Endodermal cell (in vitro differentiated cells): ENCODE results near the gene NXNL1. TPM values are rescaled to one million over a fixed set of nuclear protein-coding genes. Genes with fewer than 3 reads are reported as not detected.

Experiments used
- DNase-seq: peaks from one replicate; pipeline ENCODE4 v3.0.0-alpha.2; 2017
- H3K27ac ChIP-seq: 2 replicates; pipeline ENCODE4 v1.5.1; 2013; ENCODE audit warnings: mild to moderate bottlenecking, low read depth, low read length, moderate library complexity
- H3K27me3 ChIP-seq: 2 replicates; pipeline ENCODE4 v1.6.1; 2013; ENCODE audit warnings: mild to moderate bottlenecking, low read length, moderate library complexity; ENCODE audit not compliant: insufficient read depth, control insufficient read depth, poor library complexity, severe bottlenecking
- H3K36me3 ChIP-seq: 2 replicates; pipeline ENCODE4 v1.7.0; 2013; ENCODE audit warnings: mild to moderate bottlenecking, low read length, moderate library complexity; ENCODE audit not compliant: control insufficient read depth, insufficient read depth
- H3K4me1 ChIP-seq: one replicate; pipeline ENCODE4 v1.7.0; 2013; ENCODE audit warnings: low read length; ENCODE audit not compliant: control insufficient read depth, insufficient read depth
- H3K4me3 ChIP-seq: 2 replicates; pipeline ENCODE4 v1.5.1; 2013; ENCODE audit warnings: mild to moderate bottlenecking, low read length, moderate library complexity
- H3K9ac ChIP-seq: 2 replicates; pipeline ENCODE4 v1.6.1; 2013; ENCODE audit warnings: mild to moderate bottlenecking, low read length, moderate library complexity; ENCODE audit not compliant: poor library complexity, severe bottlenecking; ENCODE audit errors: extremely low read depth
- H3K9me3 ChIP-seq: 2 replicates; pipeline ENCODE4 v1.6.1; 2013; ENCODE audit warnings: mild to moderate bottlenecking, low read length, moderate library complexity; ENCODE audit not compliant: control insufficient read depth
- H3K27ac Mint-ChIP-seq: 2 replicates; pipeline ENCODE4 v1.8.0; 2020; ENCODE audit warnings: mixed read lengths
- H3K27me3 Mint-ChIP-seq: 2 replicates; pipeline ENCODE4 v1.8.0; 2021; ENCODE audit warnings: mild to moderate bottlenecking, mixed read lengths; ENCODE audit not compliant: insufficient read depth
- H3K36me3 Mint-ChIP-seq: 2 replicates; pipeline ENCODE4 v1.8.0; 2020; ENCODE audit warnings: low read depth, mixed read lengths
- H3K4me1 Mint-ChIP-seq: 2 replicates; pipeline ENCODE4 v1.8.0; 2020; ENCODE audit warnings: mixed read lengths
- H3K4me3 Mint-ChIP-seq: 2 replicates; pipeline ENCODE4 v1.8.0; 2020; ENCODE audit warnings: mild to moderate bottlenecking, moderate library complexity, mixed read lengths
- H3K9me3 Mint-ChIP-seq: 2 replicates; pipeline ENCODE4 v1.8.0; 2020; ENCODE audit warnings: mild to moderate bottlenecking, mixed read lengths
- WGBS, 2 experiments: methylation state at CpG; one replicate each; pipeline versions ENCODE4 v1.1.5 to v1.1.7; 2013; ENCODE audit warnings: missing lambda C conversion rate in 2 of 2, mixed read lengths in 1 of 2; ENCODE audit not compliant: insufficient coverage in 1 of 2, insufficient read length in 1 of 2; 5-methylcytosine and 5-hydroxymethylcytosine counted together
- total RNA-seq, 2 donors: library from RNA; stranded (reverse); fragmentation: NEBNext Ultra II Directional in 1 of 2; extraction: Animal tissue kit (Norgen Biotek cat#: 25700) in 1 of 2; gene quantifications; 2 replicates in 1 of 2; 3 replicates in 1 of 2; pipeline ENCODE4 v1.2.1, GENCODE V29; 2021
- TF ChIP-seq, protein P1 (sequence below): fragments of 200-600 bp; sonication (generic); conservative IDR thresholded peaks from 2 replicates; pipeline ENCODE4 v1.5.0; 2021; ENCODE audit warnings: antibody characterized with exemption, mild to moderate bottlenecking

The NXNL1 gene
- total RNA-seq, 2 donors from 2014 or later, result not detected

- H3K27me3 Mint-ChIP-seq, result no peaks in the 10 kb centered on the region
- peaks cover 10% of the 10 kb centered on the region for H3K4me1 Mint-ChIP-seq
- Histone ChIP-seq H3K4me3 (no peak overlapping the region), H3K27me3 (no peaks in the 10 kb centered on the region), H3K4me1 (no peaks in the 10 kb centered on the region), H3K27ac (no peak overlapping the region), H3K9me3 (no peaks in the 10 kb centered on the region), H3K36me3 (no peaks in the 10 kb centered on the region), H3K9ac (no peak overlapping the region)
- no peaks in the 10 kb centered on the region for H3K9me3 Mint-ChIP-seq
- H3K27ac Mint-ChIP-seq, result no peak overlapping the region
- 93 to 94% methylated on average over 3 to 6 of the region's 6 CpGs for WGBS, 2 experiments
- no peak for DNase-seq
- H3K4me3 Mint-ChIP-seq, result no peak overlapping the region
- TF ChIP-seq, protein P1, sequence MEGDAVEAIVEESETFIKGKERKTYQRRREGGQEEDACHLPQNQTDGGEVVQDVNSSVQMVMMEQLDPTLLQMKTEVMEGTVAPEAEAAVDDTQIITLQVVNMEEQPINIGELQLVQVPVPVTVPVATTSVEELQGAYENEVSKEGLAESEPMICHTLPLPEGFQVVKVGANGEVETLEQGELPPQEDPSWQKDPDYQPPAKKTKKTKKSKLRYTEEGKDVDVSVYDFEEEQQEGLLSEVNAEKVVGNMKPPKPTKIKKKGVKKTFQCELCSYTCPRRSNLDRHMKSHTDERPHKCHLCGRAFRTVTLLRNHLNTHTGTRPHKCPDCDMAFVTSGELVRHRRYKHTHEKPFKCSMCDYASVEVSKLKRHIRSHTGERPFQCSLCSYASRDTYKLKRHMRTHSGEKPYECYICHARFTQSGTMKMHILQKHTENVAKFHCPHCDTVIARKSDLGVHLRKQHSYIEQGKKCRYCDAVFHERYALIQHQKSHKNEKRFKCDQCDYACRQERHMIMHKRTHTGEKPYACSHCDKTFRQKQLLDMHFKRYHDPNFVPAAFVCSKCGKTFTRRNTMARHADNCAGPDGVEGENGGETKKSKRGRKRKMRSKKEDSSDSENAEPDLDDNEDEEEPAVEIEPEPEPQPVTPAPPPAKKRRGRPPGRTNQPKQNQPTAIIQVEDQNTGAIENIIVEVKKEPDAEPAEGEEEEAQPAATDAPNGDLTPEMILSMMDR, result no peak
- peaks cover 7% of the 10 kb centered on the region for H3K36me3 Mint-ChIP-seq
Observed at GRCh38 chr19:17503240-17503639, 42.5 kb upstream of the NXNL1 start.

DNA sequence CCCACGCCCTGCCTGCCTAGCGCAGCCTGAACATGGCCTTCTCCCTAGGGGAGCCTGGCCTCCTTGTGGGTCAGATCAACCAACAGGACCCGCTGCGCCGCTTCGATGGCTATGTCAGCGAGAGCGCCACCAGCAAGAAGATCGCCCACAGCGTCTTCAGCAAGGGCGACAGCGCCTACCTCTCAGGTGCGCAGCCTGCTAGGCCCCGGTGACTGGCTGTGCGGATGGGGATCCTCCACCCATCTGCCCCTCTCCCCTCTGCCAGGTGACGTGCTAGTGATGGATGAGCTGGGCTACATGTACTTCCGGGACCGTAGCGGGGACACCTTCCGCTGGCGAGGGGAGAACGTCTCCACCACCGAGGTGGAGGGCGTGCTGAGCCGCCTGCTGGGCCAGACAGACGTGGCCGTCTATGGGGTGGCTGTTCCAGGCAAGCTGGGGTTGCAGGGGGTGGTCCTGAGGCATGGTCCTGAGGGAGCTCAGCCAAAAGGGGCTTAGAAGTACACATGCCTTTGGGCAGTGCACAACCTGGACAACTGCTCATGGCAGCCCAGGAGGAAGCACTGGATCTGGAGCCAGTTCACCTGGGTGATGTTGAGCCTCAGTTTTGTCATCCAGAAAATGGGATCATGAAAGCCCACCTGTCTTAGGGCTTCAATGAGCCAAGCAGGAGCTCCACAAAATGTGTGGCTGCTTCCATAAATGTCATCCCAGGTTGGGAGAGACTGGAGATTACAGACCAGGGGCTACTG, 39.9 kb upstream of the NXNL1 start:
- H3K4me1 ChIP-seq, result no peaks in the 10 kb centered on the region
- H3K27me3 ChIP-seq, result no peaks in the 10 kb centered on the region
- no peaks in the 10 kb centered on the region for H3K36me3 ChIP-seq
- Mint-ChIP-seq H3K9me3 (no peaks in the 10 kb centered on the region), H3K27me3 (peaks cover 11% of the 10 kb centered on the region), H3K27ac (no peak overlapping the region), H3K36me3 (peaks cover 3% of the 10 kb centered on the region), H3K4me1 (peaks cover 14% of the 10 kb centered on the region), H3K4me3 (no peak overlapping the region)
- no peaks in the 10 kb centered on the region for H3K9me3 ChIP-seq
- H3K27ac ChIP-seq, result peak overlapping the region; percentile 10
- no peak overlapping the region for H3K4me3 ChIP-seq
- H3K9ac ChIP-seq, result no peak overlapping the region
- DNase-seq, result no peak
- 92 to 96% methylated on average over 26 to 27 of the region's 27 CpGs for WGBS, 2 experiments
- TF ChIP-seq, protein P1, result no peak

DNA sequence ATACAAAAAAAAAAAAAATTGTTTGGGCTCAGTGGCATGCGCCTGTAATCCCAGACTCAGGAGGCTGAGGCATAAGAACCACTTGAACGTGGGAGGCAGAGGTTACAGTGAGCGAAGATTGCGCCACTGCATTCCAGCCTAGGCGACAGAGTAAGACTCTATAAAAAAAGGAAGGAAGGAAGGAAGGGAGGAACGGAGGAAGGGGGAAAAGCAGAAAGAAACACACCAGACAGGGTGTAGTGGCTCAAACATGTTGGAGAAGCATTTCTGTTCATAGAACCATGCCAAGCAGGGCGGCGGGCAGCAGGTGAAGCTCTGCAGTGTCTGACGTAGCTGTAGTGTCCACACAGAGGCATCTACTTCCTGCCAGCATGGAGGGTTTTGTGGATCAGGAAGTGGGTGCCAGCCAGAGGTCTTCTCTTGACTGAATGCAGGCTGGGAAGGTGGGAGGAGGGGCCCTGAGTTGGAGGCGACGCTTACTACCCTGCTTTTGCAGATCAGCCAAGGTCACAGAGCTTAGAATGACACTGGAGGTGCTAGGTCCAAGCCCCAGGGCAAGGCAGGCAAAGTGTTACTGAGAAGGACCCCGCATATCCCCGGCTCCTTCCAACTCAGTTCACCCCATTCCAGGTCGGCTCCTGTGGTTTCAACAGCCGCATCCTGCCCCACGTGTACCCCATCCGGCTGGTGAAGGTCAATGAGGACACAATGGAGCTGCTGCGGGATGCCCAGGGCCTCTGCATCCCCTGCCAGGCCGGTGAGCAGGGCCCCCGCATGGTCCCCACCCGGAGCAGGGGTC, 39.1 kb upstream of the NXNL1 start:
- Mint-ChIP-seq H3K27ac (peak overlapping the region; percentile 74), H3K27me3 (peaks cover 11% of the 10 kb centered on the region), H3K9me3 (no peaks in the 10 kb centered on the region), H3K4me3 (no peak overlapping the region), H3K4me1 (peaks cover 14% of the 10 kb centered on the region), H3K36me3 (peaks cover 2% of the 10 kb centered on the region)
- Histone ChIP-seq H3K9me3 (no peaks in the 10 kb centered on the region), H3K4me1 (no peaks in the 10 kb centered on the region), H3K27ac (peak overlapping the region; percentile 38), H3K4me3 (no peak overlapping the region), H3K36me3 (no peaks in the 10 kb centered on the region), H3K9ac (no peak overlapping the region), H3K27me3 (no peaks in the 10 kb centered on the region)
- TF ChIP-seq, protein P1, result no peak
- DNase-seq, result peak; percentile 79
- WGBS, 2 experiments, result 85 to 88% methylated on average over 19 to 21 of the region's 21 CpGs
